ENCODE data around the gene CMTM1.
"Not testable (repeated sequence)": the region's sequence is repeated elsewhere in the genome, so short reads cannot be mapped to it uniquely, and the experiment has no call there.

The CMTM1 gene

GRCh38 chr16:66563574-66564334 lies 2.5 kb upstream of the CMTM1 start:
- DNase-seq: no peak

GRCh38 chr16:66567270-66567669 lies 1.0 kb downstream of the CMTM1 start:
- not testable (repeated sequence) for DNase-seq

- no peak for DNase-seq
Observed at GRCh38 chr16:66568355-66568754, 2.1 kb downstream of the CMTM1 start.

- DNase-seq: no peak
Observed at GRCh38 chr16:66569131-66569530, 2.9 kb downstream of the CMTM1 start.

- DNase-seq: no peak
Observed at GRCh38 chr16:66569827-66570405, 3.7 kb downstream of the CMTM1 start.

- DNase-seq: no peak
Observed at GRCh38 chr16:66572356-66572755, 6.1 kb downstream of the CMTM1 start.

- no peak for DNase-seq
Observed at GRCh38 chr16:66574081-66574480, 7.8 kb downstream of the CMTM1 start.

GRCh38 chr16:66574531-66574930 lies 8.3 kb downstream of the CMTM1 start:
- no peak for DNase-seq

GRCh38 chr16:66575060-66575459 lies 8.8 kb downstream of the CMTM1 start:
- no peak for DNase-seq

- DNase-seq: no peak
Observed at GRCh38 chr16:66576296-66576695, 10.1 kb downstream of the CMTM1 start.

- no peak for DNase-seq
Observed at GRCh38 chr16:66578651-66579531, 12.7 kb downstream of the CMTM1 start, which contains the start of gene CMTM2. TSS of gene CMTM2 (plus strand) at chr16:66579463. CDS start at chr16:66579608, 145 bp downstream.

GRCh38 chr16:66580605-66581209 lies 14.5 kb downstream of the CMTM1 start:
- DNase-seq: no peak

- no peak for DNase-seq
Observed at GRCh38 chr16:66581246-66581952, 15.2 kb downstream of the CMTM1 start.

- DNase-seq: no peak
Observed at GRCh38 chr16:66585481-66586239, 19.4 kb downstream of the CMTM1 start.

- DNase-seq: no peak
Observed at GRCh38 chr16:66587881-66588600, 21.8 kb downstream of the CMTM1 start.

GRCh38 chr16:66588981-66589713 lies 22.9 kb downstream of the CMTM1 start:
- DNase-seq: no peak

- DNase-seq: no peak
Observed at GRCh38 chr16:66590322-66590721, 24.1 kb downstream of the CMTM1 start.

GRCh38 chr16:66591018-66591417 lies 24.8 kb downstream of the CMTM1 start:
- DNase-seq: no peak

- no peak for DNase-seq
Observed at GRCh38 chr16:66592241-66592640, 26.0 kb downstream of the CMTM1 start.

- no peak for DNase-seq
Observed at GRCh38 chr16:66592814-66593213, 26.6 kb downstream of the CMTM1 start.

Measured in NCI-H187 (cell line).